Right forelimb (tissue), 1 donor: ENCODE data around the gene CENPC.
"Not testable (repeated sequence)": the region's sequence is repeated elsewhere in the genome, so short reads cannot be mapped to it uniquely, and the experiment has no call there.

Source experiments
- DNase-seq: peaks from one replicate; pipeline ENCODE4 v3.0.0-alpha.2; 2018

The CENPC gene

GRCh38 chr4:67465032-67465762 lies 80.1 kb downstream of the CENPC start:
- DNase-seq: no peak

DNA sequence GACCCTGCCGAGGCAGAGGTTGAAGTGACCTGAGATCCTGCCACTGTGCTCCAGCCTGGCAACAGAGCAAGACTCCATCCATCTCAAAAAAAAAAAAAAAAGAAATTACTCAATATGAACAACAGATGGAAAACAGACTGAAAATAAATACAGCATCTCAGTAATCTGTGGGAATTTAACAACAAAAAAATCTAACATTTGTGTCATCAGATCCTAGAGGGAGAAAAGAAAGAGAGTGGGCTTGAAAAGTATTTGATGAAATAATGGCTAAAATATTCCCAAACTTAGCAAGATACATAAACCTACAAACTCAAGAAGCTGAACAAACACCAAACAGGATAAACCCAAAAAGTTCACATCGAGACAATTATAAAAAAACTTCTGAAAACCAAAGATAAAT lies 84.7 kb downstream of the CENPC start:
- DNase-seq: no peak

DNA sequence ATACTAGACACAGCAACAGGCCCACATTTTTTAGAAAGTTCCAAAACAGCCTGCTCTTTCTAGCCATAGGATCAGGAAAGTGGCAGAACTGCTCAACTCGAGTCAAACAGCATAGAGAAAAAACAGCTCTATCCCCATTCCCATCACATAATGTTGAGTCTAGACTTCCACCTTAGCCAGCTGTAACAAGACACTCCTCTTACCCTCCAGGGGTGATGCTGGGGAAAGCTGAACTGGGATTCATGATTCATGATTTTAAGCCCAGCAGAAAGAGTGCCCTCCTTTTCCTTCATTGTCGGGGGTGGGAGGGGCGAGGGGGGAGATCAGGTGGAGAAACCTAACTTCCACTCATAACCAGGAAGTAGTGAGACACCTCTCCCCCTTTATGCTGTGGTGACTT lies 86.1 kb downstream of the CENPC start:
- DNase-seq: no peak

GRCh38 chr4:67456577-67457196 lies 88.6 kb downstream of the CENPC start:
- no peak for DNase-seq

GRCh38 chr4:67452846-67453205 lies 92.5 kb downstream of the CENPC start:
- DNase-seq: not testable (repeated sequence)

DNA sequence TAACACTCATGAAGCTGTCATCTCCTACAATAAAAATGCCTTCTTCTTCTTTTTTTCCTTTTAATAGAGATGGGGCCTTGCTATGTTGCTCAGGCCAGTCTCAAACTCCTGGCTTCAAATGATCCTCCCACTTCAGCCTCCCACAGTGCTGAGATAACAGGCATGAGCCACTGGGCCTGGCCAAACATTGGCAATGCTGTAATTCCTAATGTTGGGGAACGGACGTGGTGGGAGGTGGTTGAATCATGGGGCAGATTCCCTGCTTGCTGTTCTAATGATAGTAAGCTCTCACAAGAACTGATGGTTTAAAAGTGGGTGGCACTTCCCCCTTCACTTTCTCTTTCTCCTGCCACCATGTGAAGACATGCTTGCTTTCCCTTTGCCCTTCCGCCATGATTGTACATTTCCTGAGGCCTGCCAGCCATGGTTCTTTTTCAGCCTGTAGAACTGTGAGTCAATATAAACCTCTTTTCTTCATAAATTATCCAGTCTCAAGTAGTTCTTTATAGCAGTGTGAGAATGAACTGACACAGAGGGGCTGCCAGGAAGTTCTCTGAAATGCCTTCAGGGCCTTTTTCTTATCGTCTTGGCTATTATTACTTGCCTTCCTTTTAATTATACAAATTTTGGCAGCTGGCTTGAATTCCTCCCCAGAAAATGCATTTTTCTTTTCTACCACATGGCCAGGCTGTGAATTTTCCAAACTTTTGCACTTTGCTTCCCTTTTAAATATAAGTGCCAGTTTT lies 93.0 kb downstream of the CENPC start:
- DNase-seq: no peak

DNA sequence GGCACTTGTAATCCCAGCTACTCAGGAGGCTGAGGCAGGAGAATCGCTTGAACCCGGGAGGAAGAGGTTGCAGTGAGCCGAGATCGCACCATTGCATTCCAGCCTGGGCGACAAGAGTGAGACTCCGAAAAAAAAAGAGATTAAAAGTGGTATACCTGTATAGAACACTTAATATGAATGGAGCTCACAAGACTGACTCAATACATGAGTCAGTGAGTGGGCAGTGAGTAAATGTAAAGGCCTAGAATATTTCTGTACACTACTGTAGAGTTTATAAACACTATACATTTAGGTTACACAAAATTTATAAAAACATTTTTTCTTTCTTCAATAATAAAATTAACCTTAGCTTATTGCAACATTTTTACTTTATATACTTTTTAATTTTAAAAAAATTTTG lies 93.8 kb downstream of the CENPC start:
- no peak for DNase-seq

GRCh38 chr4:67448621-67449020 lies 96.7 kb downstream of the CENPC start:
- no peak for DNase-seq

- DNase-seq: no peak
These were observed 97.4 kb downstream of the CENPC start for GRCh38 chr4:67447873-67448272.

DNA sequence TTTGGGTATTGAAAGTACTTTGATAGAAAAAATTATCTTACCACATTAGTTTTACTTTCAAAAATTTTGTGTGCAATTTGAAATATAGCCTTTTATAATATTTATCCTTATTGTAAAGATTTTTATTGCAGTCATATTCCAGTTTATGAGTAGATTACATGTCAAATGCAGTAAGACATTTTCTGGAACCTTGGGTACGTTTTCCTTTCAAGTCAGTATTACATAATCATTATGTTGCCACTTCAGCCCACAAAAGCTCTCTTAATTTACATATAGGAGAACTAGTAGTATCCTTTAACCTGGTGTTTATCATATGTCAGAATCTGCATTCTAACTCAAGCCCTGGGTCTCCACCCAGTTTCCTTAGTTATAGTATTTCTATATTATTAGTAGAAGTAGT lies 98.5 kb downstream of the CENPC start:
- no peak for DNase-seq

DNA sequence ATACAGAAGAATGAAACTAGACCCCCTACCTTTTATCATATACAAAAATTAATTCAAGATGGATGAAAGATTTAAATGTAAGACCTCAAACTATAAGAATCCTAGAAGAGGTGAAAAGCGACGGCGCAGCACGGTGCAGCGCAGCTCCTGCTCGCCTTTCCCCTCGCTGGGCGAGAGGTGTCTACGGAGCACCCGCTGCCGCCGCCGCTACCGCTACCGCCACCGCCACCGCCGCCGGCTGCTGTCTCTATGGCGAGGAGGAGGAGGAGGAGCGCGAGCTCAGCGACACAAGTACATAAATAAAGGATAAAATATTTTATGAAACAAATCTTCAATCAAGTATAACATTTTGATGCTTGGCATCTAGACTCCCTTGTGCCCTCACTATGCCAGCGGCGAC lies 99.4 kb downstream of the CENPC start:
- DNase-seq: not testable (repeated sequence)

DNA sequence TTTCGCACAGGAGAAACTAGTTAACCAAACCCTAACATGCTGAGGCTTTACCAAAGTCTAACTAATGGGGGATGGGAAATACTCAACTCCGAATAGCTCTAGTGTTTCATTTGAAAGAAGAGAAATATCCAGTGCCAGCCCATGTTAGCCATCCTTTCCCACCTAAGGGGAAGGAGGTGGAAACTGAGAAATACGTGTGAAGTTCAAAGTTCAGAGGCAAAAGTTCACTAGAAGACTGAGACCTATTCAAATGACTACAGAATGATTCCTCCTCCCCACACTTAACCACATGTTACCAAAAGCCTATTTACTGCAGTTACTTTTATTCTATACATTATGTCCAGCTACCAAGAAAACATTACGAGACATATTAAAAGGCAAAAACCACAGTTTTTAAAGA lies 106.3 kb downstream of the CENPC start:
- no peak for DNase-seq

DNA sequence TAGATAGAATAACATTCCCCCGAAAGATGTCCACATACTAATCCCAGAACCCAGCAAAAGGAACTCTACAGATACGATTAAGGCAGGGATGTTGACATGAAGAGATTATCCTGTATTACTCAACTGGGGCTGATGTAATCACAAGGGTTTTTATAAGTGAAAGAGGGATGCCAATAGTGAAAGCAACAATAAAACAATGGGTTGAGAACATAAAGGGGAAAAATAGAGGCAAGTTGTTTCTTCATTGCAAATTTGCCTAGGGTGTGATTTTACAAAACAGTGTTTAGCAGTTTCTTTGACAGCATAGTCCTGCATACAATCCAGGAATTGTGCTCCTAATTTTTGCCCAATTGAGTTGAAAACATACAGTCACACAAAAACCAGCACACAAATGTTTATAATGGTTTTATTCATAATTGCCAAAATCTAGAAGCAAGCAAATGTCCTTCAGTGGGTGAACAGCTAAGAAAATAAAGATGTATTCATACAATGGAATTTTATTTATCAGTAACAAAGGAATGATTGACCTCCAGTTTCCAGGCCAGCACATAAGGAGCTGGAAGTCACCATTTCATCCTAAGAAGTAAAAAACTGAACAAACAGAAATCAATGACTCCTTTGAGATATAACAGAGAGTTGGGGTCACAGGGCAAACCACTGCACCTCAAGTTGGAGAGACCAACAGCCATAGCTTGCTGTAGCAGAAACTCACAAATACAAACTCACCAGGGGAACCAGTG lies 107.2 kb downstream of the CENPC start:
- no peak for DNase-seq

GRCh38 chr4:67436742-67437141 lies 108.6 kb downstream of the CENPC start:
- DNase-seq: no peak

- DNase-seq: no peak
These were observed 114.3 kb downstream of the CENPC start for GRCh38 chr4:67430989-67431388.

DNA sequence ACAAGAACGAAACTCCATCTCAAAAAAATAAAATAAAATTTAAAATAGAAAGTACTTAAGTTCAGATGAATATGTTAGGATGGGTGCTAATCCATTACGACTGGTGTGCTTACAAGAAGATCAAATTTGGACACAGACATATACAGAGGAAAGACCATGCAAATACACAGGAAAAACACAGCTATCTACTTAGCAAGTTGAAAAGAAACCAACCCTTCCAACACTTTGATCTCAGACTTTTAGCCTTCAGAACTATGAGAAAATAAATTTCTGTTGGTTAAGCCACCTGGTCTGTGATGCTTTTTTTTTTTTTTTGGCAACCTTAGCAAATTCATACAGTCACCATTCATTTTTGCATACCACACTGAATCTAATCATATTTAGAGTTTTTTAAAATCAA lies 116.5 kb downstream of the CENPC start:
- no peak for DNase-seq
